HuH-7 (cell line): ENCODE results near the gene CDKL4.
"Not testable (repeated sequence)": the region's sequence is repeated elsewhere in the genome, so short reads cannot be mapped to it uniquely, and the experiment has no call there.

Source experiments
- DNase-seq: peaks from one replicate; pipeline ENCODE4 v3.0.0; 2011; ENCODE audit warnings: low spot score

CDKL4 gene

DNA sequence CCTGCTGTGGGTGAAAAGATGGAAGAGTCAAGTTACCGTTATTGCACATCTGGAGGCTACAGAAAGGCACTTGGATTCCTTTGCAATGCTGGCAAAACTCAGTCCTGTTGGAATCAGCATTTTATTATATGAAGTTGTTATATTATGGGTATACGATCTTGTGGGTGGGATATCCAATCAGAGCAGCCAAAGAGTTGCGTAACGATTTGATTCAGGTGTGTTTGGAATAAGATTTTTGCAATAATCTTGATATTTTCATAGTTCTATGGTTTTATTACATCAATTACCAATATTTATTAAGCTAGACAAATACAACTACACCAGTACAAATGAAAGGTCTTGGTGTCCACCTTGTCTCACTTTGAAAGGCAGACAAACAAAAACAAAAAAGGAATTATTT is 65.0 kb downstream of the CDKL4 start:
- no peak for DNase-seq

GRCh38 chr2:39176997-39177396 is 66.8 kb downstream of the CDKL4 start:
- DNase-seq, result no peak

DNA sequence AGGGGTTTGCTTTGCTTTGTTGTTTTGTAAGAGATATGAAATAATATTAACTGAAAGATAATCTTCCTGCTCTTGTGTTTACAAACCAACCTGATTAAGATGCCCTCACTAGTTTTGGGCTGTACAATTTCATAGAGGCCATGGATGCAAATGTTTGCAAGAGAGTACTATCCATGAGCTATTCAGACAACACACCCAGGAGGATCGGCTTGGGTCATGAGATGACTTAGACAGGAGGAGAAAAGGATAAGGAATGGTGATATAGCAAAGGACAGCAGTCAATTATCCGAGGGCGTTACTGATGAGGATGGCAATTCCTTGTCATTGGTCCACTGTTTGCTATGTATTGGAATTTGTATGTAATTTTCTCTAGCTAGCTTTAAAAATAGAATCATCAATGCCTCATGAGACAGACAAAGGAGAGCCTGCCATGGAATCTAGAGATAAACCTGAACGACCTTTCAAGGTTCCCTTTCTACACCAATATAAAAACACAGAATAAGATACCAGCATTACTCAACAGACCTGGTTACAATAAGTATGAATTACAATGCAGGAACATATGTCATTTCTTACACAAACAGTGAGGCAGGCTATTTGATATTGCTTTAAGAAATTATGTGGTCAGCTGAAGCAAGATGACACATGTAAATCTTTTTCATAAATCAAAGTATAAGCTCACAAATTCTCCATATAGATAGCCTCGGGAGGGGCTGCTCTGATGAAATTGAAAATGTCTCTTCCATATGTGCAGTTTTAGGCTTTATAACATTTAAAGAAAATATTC is 68.6 kb downstream of the CDKL4 start:
- DNase-seq, result no peak

DNA sequence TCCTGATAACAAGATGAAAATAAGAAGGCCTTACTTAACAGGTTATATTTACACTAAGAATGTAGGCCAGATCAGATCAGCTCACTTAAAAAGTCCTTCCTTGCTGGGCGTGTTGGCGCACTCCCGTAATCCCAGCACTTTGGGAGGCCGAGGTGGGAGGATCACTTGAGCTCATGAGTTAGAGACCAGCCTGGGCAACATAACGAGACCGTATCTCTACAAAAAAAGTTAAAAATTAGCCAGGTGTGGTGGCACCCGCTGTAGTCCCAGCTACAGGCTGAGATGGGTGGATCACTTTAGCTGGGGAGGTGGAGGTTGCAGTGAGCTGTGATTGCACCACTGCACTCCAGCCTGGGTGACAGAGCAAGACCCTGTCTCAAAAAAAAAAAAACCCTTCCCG is 69.7 kb downstream of the CDKL4 start:
- no peak for DNase-seq

DNA sequence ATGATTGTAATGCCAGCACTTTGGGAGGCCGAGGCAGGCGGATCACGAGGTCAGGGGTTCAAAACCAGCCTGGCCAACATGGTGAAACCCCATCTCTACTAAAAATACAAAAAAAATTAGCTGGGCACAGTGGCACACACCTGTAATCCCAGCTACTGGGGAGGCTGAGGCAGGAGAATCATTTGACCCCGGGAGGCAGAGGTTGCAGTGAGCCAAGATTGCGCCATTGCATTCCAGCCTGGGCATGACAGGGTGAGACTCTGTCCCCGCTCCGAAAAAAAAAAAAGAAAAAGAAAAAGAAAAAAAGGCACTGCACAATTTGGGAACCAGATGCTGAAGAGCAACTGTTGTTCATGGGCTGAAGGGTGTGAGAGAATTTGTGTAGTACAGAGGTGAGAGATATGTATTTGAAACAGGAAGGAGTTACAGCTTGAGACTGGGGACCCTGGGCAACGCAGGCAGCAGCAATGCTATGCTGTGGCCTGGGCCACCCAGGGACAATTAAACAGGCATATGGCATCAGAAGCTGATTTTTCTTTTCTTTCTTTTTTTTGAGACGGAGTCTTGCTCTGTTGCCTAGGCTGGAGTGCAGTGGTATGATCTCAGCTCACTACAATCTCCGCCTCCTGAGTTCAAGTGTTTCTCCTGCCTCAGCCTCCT is 71.6 kb downstream of the CDKL4 start:
- DNase-seq, result not testable (repeated sequence)

GRCh38 chr2:39171621-39172020 is 72.1 kb downstream of the CDKL4 start:
- DNase-seq, result no peak

DNA sequence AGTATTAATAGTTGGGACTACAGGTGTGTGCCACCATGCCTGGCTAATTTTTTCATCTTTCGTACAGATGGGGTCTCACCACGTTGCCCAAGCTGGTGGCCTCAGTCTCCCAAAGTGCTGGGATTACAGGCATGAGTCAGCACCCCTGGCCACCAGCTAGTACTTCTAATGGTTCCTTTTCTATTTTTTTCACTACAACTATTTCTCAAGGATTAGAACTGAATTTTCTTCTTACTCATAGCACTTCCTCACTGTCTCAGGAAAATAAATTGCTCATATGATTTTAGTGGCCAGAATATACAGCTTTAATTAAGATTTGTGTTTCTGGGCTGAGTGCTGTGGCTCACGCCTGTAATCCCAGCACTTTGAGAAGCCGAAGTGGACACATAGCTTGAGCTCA is 79.7 kb downstream of the CDKL4 start:
- DNase-seq, result no peak

GRCh38 chr2:39160982-39161381 is 82.8 kb downstream of the CDKL4 start:
- DNase-seq, result no peak

DNA sequence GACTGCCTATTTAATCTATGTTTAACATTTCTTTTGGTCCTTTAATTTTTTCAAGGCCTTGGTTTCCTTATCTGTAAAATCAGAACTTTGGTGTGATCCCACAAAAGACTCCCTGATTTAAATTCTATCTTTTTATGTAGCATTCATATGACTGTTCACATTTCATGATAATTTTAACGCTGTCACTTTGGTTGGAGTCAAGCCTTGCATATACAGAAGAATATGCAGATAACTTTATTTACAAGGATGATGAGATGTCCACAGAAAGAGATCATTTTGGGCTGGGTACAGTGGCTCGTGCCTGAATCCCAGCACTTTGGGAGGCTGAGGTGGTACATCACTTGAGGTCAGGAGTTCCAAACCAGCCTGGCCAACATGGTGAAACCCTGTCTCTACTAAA is 84.5 kb downstream of the CDKL4 start:
- no peak for DNase-seq

GRCh38 chr2:39158351-39158750 is 85.4 kb downstream of the CDKL4 start:
- no peak for DNase-seq

- DNase-seq, result no peak
These were observed 86.9 kb downstream of the CDKL4 start for GRCh38 chr2:39156846-39157245.

DNA sequence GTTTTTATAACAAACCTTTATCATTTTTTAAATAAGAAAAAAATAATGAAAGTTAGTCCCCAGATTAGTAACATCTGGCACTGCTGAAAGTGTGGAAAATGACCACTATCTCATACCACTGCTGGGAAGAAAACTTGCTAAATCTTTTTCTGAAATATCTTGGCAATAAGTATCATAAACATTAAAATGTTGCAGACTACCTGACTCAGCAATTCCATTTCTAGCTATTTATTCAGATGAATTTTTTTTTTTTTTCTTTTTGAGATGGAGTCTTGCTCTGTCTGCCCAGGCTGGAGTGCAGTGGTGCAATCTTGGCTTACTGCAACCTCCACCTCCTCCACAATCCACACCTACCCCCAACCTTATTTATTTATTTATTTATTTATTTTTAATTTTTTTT is 87.7 kb downstream of the CDKL4 start:
- no peak for DNase-seq

DNA sequence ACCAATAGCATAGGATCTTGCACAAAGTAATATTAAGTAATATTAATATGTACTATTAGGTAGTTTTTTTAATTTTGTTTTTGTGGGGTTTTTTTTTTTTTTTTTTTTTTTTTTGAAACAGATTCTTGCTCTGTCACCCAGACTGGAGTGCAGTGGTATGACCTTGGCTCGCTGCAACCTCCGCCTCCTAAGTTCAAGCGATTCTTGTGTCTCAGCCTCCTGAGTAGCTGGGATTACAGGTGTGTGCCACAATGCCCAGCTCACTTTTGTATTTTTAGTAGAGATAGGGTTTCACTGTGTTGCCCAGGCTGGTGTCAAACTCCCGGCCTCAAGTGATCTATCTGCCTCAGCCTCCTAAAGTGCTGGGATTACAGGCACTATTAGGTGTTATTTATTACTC is 88.2 kb downstream of the CDKL4 start:
- not testable (repeated sequence) for DNase-seq

GRCh38 chr2:39154944-39155343 is 88.8 kb downstream of the CDKL4 start:
- DNase-seq, result no peak

DNA sequence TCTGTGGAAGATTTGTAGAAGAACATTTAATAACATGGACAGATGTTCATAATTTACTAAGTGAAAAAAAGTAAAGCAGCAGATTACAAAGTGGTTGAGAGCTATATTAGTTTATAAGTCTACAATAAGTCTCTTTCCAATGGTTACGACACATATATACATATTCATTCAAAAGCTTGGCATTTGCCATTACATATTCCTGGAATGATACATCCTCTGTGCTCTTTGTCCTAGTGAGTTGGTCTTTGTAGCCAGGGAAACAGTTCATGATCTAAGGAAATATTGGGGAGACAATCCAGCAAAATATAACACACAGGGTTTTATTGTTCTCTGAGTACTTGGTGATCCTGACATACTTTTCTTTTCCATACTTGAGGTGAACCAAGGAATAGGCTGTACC is 90.5 kb downstream of the CDKL4 start:
- no peak for DNase-seq

- no peak for DNase-seq
These were observed 91.3 kb downstream of the CDKL4 start for GRCh38 chr2:39152504-39152903.

- DNase-seq, result peak; percentile 38
These were observed 92.8 kb downstream of the CDKL4 start for GRCh38 chr2:39150890-39151497.

DNA sequence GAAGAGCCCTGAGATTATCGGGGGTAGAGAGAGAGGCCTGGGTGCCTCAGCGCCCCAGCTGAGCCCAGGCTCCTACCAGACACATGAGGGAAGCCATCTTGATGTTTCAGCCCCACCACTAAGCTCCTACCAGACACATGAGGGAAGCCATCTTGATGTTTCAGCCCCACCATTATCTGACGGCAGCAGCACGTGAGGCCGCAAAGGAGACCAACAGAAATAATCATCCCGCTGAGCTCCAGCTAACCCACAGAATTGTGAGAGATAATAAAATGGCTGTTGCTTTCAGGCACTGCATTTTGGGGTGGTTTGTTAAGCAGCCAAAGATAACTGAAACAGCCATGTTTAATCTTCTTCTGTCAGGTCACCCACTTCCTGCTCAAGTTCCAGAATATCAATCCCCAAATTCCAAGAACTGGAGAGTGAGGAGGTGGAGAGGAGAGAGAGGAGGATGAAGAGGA is 93.6 kb downstream of the CDKL4 start:
- DNase-seq, result no peak

DNA sequence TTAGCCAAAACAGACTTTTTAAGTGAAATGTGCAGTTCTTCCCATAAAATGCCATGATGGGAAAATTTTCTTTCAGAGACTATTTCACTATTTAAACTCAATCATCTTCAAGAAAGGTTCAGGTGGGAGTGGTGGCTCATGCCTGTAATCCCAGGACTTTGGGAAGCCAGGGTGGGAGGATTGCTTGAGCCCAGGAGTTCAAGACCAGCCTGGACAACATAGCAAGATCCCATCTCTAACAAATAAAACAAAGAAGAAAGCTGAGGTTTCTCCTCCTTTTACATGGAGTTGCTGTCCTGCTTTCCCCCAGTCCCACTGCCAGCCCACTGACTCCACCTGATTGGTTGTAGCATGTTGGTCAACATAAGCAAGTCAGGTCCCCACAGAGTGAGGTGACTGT is 97.1 kb downstream of the CDKL4 start:
- DNase-seq, result no peak

DNA sequence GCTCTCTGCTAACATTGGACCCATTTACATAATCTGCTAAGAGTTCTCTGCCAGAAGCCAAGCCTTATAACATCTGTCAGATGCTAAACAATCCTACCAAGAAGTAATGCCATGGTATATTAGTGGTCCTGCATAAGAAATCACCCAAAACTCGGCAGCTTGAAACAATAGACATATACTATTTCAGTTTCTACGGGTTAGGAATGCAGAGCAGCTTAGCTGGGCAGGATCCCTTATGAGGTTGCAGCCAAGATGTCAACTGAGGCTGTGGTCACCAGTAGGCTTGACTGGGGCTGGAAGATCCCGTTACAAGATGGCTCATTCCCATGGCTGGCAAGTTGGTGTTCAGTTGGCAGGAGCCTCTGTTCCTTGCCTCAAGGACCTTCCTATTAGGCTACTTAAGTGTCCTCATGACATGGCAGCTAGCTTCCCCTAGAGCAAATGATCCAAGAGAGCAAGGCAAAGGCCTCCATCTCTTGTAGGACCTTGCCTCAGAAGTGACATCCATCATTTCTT is 97.8 kb downstream of the CDKL4 start:
- DNase-seq, result no peak

GRCh38 chr2:39144416-39144815 is 99.4 kb downstream of the CDKL4 start:
- no peak for DNase-seq

DNA sequence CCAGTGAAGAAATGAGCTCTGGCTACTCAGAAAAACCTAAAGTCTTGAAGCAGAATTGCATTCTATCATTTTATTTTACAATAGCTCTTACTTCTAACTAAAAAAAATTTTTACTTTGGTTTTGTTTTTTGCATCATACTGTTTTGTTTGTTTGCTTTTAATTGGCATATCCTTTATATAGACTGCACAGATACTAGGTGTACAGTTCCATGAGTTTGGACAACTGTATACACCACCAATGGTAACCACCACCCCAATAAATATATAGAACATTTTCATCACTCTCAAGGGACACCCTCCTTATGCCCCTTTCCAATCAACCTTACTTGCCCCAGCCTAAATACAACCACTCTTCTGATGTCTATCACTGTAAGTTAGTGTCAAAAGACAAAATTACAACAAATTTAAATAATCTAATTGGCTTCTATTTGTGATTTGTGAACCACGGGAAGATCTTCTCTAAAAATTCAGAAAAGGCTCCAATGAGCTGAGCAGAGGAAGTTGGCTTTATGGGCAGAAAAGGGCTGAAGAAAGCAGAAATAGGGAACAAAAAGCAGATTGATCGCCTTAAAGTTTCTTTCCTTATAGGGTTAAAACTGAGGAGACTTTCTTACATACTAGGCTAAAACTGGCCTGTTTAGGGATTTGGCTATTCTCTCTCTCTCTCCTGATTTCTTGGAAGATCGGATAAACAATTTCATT is 100.7 kb downstream of the CDKL4 start:
- no peak for DNase-seq
